ENCODE results near the gene SCGN. TPM values are rescaled to one million over a fixed set of nuclear protein-coding genes. Genes with fewer than 3 reads are reported as not detected.
"Not testable (repeated sequence)": the region's sequence is repeated elsewhere in the genome, so short reads cannot be mapped to it uniquely, and the experiment has no call there.

Gene SCGN
- total RNA-seq, 2 experiments from 2014 or later: not detected

- H3K36me3 Mint-ChIP-seq (ENCODE audit: low read depth): no peaks in the 10 kb centered on the region
- no peaks in the 10 kb centered on the region for H3K27me3 Mint-ChIP-seq
- CTCF ChIA-PET: interaction anchor here (1.1 to 1.4 kb wide), 2 partner anchors 26 to 225 kb away, joined by 3 read pairs; no protein-coding TSS in a partner anchor
- no peaks in the 10 kb centered on the region for H3K4me1 Mint-ChIP-seq (ENCODE audit: low read depth)
- H3K27ac Mint-ChIP-seq: no peak overlapping the region
- H3K9me3 Mint-ChIP-seq: peaks cover 2% of the 10 kb centered on the region
- no peak overlapping the region for H3K4me3 Mint-ChIP-seq
- DNase-seq (no peak), ATAC-seq (no peak)
- TF ChIP-seq, protein P1, sequence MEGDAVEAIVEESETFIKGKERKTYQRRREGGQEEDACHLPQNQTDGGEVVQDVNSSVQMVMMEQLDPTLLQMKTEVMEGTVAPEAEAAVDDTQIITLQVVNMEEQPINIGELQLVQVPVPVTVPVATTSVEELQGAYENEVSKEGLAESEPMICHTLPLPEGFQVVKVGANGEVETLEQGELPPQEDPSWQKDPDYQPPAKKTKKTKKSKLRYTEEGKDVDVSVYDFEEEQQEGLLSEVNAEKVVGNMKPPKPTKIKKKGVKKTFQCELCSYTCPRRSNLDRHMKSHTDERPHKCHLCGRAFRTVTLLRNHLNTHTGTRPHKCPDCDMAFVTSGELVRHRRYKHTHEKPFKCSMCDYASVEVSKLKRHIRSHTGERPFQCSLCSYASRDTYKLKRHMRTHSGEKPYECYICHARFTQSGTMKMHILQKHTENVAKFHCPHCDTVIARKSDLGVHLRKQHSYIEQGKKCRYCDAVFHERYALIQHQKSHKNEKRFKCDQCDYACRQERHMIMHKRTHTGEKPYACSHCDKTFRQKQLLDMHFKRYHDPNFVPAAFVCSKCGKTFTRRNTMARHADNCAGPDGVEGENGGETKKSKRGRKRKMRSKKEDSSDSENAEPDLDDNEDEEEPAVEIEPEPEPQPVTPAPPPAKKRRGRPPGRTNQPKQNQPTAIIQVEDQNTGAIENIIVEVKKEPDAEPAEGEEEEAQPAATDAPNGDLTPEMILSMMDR (IDR thresholded peaks at IDR 0.05): no peak
- intact Hi-C loops (cut with micrococcal nuclease): no loop called here
- POLR2A ChIA-PET: no interaction called here
Observed at GRCh38 chr6:25745836-25746235, 93.8 kb downstream of the SCGN start.

DNA sequence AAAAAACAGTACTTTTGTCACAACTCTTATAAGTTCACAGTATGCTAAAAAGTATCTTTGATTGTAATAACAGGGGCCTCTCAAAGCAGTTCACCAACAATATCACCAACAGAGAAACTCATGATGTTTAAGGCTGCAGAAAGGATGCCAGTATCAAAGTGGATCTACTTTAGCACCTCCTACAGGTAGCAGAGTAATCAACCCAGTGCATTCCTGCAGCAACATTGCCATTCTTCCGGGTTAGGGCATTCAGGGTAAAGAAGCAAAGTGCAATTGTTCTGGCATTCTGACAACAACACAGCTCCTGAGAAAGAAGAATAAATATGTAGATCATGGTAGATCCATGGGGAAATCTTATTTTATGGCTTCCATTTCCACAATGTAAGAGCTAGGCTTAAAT is 95.0 kb downstream of the SCGN start:
- no peaks in the 10 kb centered on the region for H3K9me3 Mint-ChIP-seq
- DNase-seq: no peak
- intact Hi-C loops (cut with micrococcal nuclease): no loop called here
- no peak overlapping the region for H3K4me3 Mint-ChIP-seq
- H3K4me1 Mint-ChIP-seq (ENCODE audit: low read depth): no peaks in the 10 kb centered on the region
- no peak overlapping the region for H3K27ac Mint-ChIP-seq
- no peak for ATAC-seq
- TF ChIP-seq, protein P1 (IDR thresholded peaks at IDR 0.05): no peak
- H3K27me3 Mint-ChIP-seq: no peaks in the 10 kb centered on the region
- ChIA-PET POLR2A (no interaction called here), CTCF (no interaction called here)
- H3K36me3 Mint-ChIP-seq (ENCODE audit: low read depth): no peaks in the 10 kb centered on the region

DNA sequence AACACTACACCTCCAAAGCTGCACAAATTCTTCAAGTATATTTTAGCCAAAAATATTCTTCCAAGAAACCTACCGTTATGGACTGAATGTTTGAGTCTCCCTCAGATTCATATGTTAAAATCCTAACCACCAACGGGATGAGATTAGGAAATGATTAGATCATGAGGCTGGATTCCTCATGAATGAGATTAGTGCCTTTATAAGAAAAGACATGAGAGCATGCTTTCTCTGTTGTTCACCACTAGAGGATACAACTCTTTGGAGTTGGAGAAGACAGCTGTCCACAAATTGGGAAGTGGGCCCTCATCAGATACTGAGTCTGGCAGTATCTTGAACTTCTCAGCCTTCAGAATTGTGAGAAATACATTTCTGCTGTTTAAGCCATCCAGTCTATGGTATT is 95.5 kb downstream of the SCGN start:
- ChIA-PET POLR2A (no interaction called here), CTCF (interaction anchor here (0.7 kb wide), 1 partner anchor 31 kb away, joined by 3 read pairs; no protein-coding TSS in a partner anchor)
- ATAC-seq (no peak), DNase-seq (no peak)
- Mint-ChIP-seq H3K36me3 (ENCODE audit: low read depth) (no peaks in the 10 kb centered on the region), H3K9me3 (no peaks in the 10 kb centered on the region), H3K27me3 (no peaks in the 10 kb centered on the region), H3K4me3 (no peak overlapping the region), H3K27ac (no peak overlapping the region), H3K4me1 (ENCODE audit: low read depth) (no peaks in the 10 kb centered on the region)
- TF ChIP-seq, protein P1 (IDR thresholded peaks at IDR 0.05): no peak
- intact Hi-C loops (cut with micrococcal nuclease): no loop called here

GRCh38 chr6:25748049-25748448 is 96.0 kb downstream of the SCGN start:
- Mint-ChIP-seq H3K27ac (no peak overlapping the region), H3K9me3 (no peaks in the 10 kb centered on the region), H3K36me3 (ENCODE audit: low read depth) (no peaks in the 10 kb centered on the region), H3K27me3 (no peaks in the 10 kb centered on the region), H3K4me3 (no peak overlapping the region), H3K4me1 (ENCODE audit: low read depth) (no peaks in the 10 kb centered on the region)
- TF ChIP-seq, protein P1 (IDR thresholded peaks at IDR 0.05): no peak
- no peak for ATAC-seq
- ChIA-PET POLR2A (no interaction called here), CTCF (interaction anchor here (0.7 kb wide), 1 partner anchor 32 kb away, joined by 3 read pairs; no protein-coding TSS in a partner anchor)
- DNase-seq: no peak
- intact Hi-C loops (cut with micrococcal nuclease): no loop called here

GRCh38 chr6:25748601-25749517 is 96.8 kb downstream of the SCGN start:
- H3K27me3 Mint-ChIP-seq; H3K4me3 Mint-ChIP-seq; ATAC-seq; intact Hi-C loops (cut with micrococcal nuclease); POLR2A ChIA-PET; H3K36me3 Mint-ChIP-seq (ENCODE audit: low read depth); CTCF ChIA-PET; H3K4me1 Mint-ChIP-seq (ENCODE audit: low read depth); H3K9me3 Mint-ChIP-seq; H3K27ac Mint-ChIP-seq; DNase-seq: not testable (repeated sequence)
